Smooth muscle cell (in vitro differentiated cells): ENCODE results near the gene DCTPP1. TPM values are rescaled to one million over a fixed set of nuclear protein-coding genes. Genes with fewer than 3 reads are reported as not detected.

ENCODE experiments used
- DNase-seq: peaks from one replicate; lab custom pipeline; 2025; ENCODE audit not compliant: unreplicated experiment; lab: John Stamatoyannopoulos, UW
- H2AFZ ChIP-seq: fragments of 200-600 bp; sonication (generic); 2 replicates; pipeline ENCODE4 v1.6.0; 2016; ENCODE audit warnings: antibody characterized with exemption, low read depth, mild to moderate bottlenecking
- H3F3A ChIP-seq: fragments of 200-600 bp; sonication (generic); 2 replicates; pipeline ENCODE4 v1.6.0; 2017; ENCODE audit warnings: antibody characterized with exemption, low read depth
- H3K27ac ChIP-seq: fragments of 200-600 bp; sonication (generic); 2 replicates; pipeline ENCODE4 v1.5.1; 2016; ENCODE audit warnings: low read depth, mild to moderate bottlenecking
- H3K27me3 ChIP-seq: fragments of 200-600 bp; sonication (generic); 2 replicates; pipeline ENCODE4 v1.6.1; 2016; ENCODE audit warnings: low read depth, mild to moderate bottlenecking
- H3K36me3 ChIP-seq: fragments of 200-600 bp; sonication (generic); 2 replicates; pipeline ENCODE4 v1.5.1; 2016; ENCODE audit warnings: low read depth
- H3K4me1 ChIP-seq: fragments of 200-600 bp; sonication (generic); 2 replicates; pipeline ENCODE4 v1.5.1; 2016; ENCODE audit warnings: low read depth
- H3K4me2 ChIP-seq: fragments of 200-600 bp; sonication (generic); 2 replicates; pipeline ENCODE4 v1.6.0; 2016; ENCODE audit warnings: mild to moderate bottlenecking
- H3K4me3 ChIP-seq: fragments of 200-600 bp; sonication (generic); 2 replicates; pipeline ENCODE4 v1.5.1; 2016; ENCODE audit warnings: mild to moderate bottlenecking
- H3K79me2 ChIP-seq: fragments of 200-600 bp; sonication (generic); 2 replicates; pipeline ENCODE4 v1.6.0; 2016; ENCODE audit warnings: low read depth, mild to moderate bottlenecking
- H3K9ac ChIP-seq: fragments of 200-600 bp; sonication (generic); 2 replicates; pipeline ENCODE4 v1.6.0; 2016; ENCODE audit warnings: low read depth
- H3K9me3 ChIP-seq: fragments of 200-600 bp; sonication (generic); replicated peaks from 2 replicates; pipeline ENCODE4 v1.5.1; 2016; ENCODE audit warnings: low read depth
- H4K20me1 ChIP-seq: fragments of 200-600 bp; sonication (generic); 2 replicates; pipeline ENCODE4 v1.6.0; 2016; ENCODE audit warnings: low read depth
- WGBS: methylation state at CpG from one replicate; pipeline ENCODE4 v1.1.7; 2016; ENCODE audit warnings: low lambda C conversion rate; 5-methylcytosine and 5-hydroxymethylcytosine counted together
- polyA plus RNA-seq: library from polyadenylated mRNA; unstranded; fragments of >200 nt; fragmentation: Nextera tagmentation; extraction: Ambion mirVana; gene quantifications from 2 replicates; pipeline ENCODE4 v1.2.1, GENCODE V29; 2016
- total RNA-seq: library from RNA; depleted of rRNA; stranded (reverse); fragments of >200 nt; gene quantifications from 2 replicates; pipeline ENCODE4 v1.2.3, GENCODE V29; 2014
- TF ChIP-seq, protein P1 (sequence below): fragments of 200-600 bp; sonication (generic); IDR thresholded peaks from 2 replicates; pipeline ENCODE4 v1.5.1; 2017; ENCODE audit warnings: borderline replicate concordance, mild to moderate bottlenecking, antibody characterized with exemption; ENCODE audit not compliant: insufficient read depth, poor library complexity, severe bottlenecking

DCTPP1 gene
- total and polyA plus RNA-seq, 2 experiments from 2014 or later = 18.4 to 37.8 TPM

DNA sequence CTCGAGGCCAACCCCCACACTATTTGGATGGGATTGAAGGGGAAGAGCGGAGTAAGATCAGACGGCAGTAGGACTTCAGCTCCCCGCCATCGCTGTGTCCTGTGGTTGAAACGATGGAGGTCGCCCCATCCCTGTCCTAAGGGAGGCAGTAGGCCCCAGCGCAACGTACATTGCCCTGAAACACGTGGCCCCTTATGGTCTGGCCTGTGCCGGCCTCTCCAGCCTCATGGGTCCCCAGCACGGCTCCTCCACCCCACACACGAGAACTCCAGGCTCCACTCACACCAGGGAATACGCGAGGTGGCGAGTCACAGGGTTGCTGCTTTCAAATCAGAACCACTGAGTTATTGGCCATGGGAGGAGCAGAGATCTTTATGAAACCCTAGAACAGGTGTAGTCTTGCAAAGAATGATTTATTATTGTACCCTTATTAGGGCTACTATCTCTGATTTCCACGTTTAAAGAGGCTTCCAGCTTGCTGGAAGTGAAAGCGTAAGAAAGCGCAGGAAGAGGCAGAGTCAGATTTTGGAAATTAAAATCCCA lies 669 bp upstream of the DCTPP1 start:
- no peak for DNase-seq
- H3K4me3 ChIP-seq = peak overlapping the region; percentile 58
- H3K79me2 ChIP-seq = no peaks in the 10 kb centered on the region
- H3F3A ChIP-seq = no peaks in the 10 kb centered on the region
- H3K27ac ChIP-seq = no peak overlapping the region
- no peaks in the 10 kb centered on the region for H4K20me1 ChIP-seq
- H3K9me3 ChIP-seq = no peaks in the 10 kb centered on the region
- peak overlapping the region; percentile 20 for H2AFZ ChIP-seq
- WGBS = 45% methylated on average over 18 of the region's 19 CpGs
- TF ChIP-seq, protein P1, sequence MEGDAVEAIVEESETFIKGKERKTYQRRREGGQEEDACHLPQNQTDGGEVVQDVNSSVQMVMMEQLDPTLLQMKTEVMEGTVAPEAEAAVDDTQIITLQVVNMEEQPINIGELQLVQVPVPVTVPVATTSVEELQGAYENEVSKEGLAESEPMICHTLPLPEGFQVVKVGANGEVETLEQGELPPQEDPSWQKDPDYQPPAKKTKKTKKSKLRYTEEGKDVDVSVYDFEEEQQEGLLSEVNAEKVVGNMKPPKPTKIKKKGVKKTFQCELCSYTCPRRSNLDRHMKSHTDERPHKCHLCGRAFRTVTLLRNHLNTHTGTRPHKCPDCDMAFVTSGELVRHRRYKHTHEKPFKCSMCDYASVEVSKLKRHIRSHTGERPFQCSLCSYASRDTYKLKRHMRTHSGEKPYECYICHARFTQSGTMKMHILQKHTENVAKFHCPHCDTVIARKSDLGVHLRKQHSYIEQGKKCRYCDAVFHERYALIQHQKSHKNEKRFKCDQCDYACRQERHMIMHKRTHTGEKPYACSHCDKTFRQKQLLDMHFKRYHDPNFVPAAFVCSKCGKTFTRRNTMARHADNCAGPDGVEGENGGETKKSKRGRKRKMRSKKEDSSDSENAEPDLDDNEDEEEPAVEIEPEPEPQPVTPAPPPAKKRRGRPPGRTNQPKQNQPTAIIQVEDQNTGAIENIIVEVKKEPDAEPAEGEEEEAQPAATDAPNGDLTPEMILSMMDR = no peak
- peaks cover 4% of the 10 kb centered on the region for H3K4me1 ChIP-seq
- H3K9ac ChIP-seq = no peak overlapping the region
- H3K4me2 ChIP-seq = peak overlapping the region; percentile 86
- no peaks in the 10 kb centered on the region for H3K27me3 ChIP-seq
- H3K36me3 ChIP-seq = no peaks in the 10 kb centered on the region

DNA sequence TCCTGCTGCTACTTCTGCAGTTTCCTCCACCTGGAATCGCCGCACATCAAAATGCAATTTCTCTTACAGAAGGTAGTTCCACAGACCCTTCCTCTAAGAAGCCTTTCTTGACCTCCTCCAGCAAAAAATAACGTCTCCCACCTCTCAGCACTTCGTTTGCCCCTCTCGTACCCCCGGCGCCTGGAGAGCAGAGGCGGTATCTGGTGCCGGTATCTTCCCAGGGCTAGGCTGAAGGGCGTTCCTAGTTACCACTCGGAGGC lies 482 bp downstream of the DCTPP1 start:
- Histone ChIP-seq H3K36me3 (no peaks in the 10 kb centered on the region), H3K9me3 (no peaks in the 10 kb centered on the region), H3K4me3 (peak overlapping the region; percentile 58), H3K27me3 (no peaks in the 10 kb centered on the region), H2AFZ (peak overlapping the region; percentile 65), H3K4me2 (peak overlapping the region; percentile 86), H3K9ac (peak overlapping the region; percentile 19), H4K20me1 (no peaks in the 10 kb centered on the region), H3K27ac (no peak overlapping the region), H3K79me2 (no peaks in the 10 kb centered on the region), H3F3A (no peaks in the 10 kb centered on the region), H3K4me1 (peaks cover 4% of the 10 kb centered on the region)
- TF ChIP-seq, protein P1 = no peak
- 7% methylated on average over 11 of the region's 11 CpGs for WGBS
- no peak for DNase-seq

DNA sequence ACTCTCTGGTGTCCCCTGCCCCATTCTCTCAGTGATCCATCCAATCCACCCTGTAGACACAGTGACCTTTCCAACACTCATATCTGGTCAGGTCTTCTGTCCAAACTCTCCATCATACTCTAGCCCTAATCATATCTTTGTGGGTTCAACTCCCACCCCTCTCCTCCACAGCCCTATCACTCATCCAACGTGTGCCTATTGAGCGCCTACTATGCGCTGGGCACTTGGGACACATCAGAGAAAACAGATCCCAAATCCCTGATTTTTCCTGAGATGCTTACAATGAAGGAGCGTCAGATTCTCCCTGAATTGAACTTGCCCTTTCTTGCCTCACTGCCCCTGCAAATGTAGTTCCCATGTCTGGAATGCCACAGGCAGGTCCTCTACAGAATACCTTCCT lies 1.8 kb downstream of the DCTPP1 start:
- no peaks in the 10 kb centered on the region for H3K79me2 ChIP-seq
- peaks cover 4% of the 10 kb centered on the region for H3K4me1 ChIP-seq
- no peak overlapping the region for H3K4me2 ChIP-seq
- H4K20me1 ChIP-seq = no peaks in the 10 kb centered on the region
- no peak for DNase-seq
- H3K27ac ChIP-seq = no peak overlapping the region
- no peaks in the 10 kb centered on the region for H3K9me3 ChIP-seq
- TF ChIP-seq, protein P1 = no peak
- H2AFZ ChIP-seq = no peak overlapping the region
- no peaks in the 10 kb centered on the region for H3K36me3 ChIP-seq
- 100% methylated on average over 4 of the region's 4 CpGs for WGBS
- no peaks in the 10 kb centered on the region for H3F3A ChIP-seq
- H3K27me3 ChIP-seq = no peaks in the 10 kb centered on the region
- H3K9ac ChIP-seq = no peak overlapping the region
- no peak overlapping the region for H3K4me3 ChIP-seq

DNA sequence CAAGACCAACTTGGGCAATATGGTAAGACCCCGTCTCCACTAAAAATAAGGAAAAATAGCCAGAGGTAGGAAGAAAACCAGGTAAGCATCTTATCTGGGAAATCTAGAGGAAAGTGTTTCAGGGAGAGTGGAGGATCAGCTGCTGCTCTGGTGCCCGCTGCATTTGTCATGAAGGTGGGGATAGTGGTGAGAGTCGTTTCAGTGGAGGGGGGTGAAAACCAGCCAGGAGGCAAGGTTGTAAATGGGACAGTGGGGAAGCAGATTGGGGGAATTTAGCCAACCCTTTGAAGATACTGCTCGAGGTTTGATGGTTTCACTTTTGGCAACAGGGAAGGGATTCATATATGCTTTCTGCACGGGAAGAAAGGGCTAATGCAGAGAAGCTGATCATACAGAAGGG lies 8.8 kb downstream of the DCTPP1 start:
- 93% methylated on average over 5 of the region's 5 CpGs for WGBS

More for the DNA sequence above, 8.8 kb downstream of the DCTPP1 start:
- DNase-seq = no peak
- Histone ChIP-seq H3K9me3 (no peaks in the 10 kb centered on the region), H3K9ac (no peak overlapping the region), H4K20me1 (peaks cover 7% of the 10 kb centered on the region), H3K4me3 (no peak overlapping the region), H3F3A (peaks cover 16% of the 10 kb centered on the region), H2AFZ (no peak overlapping the region), H3K36me3 (no peaks in the 10 kb centered on the region), H3K4me1 (no peaks in the 10 kb centered on the region), H3K27ac (no peak overlapping the region), H3K27me3 (no peaks in the 10 kb centered on the region), H3K4me2 (no peak overlapping the region), H3K79me2 (no peaks in the 10 kb centered on the region)
- TF ChIP-seq, protein P1 = no peak
